Right renal cortex interstitium (tissue), 3 donors: ENCODE data around the gene WNT3. TPM values are rescaled to one million over a fixed set of nuclear protein-coding genes. Genes with fewer than 3 reads are reported as not detected.
"Not testable (repeated sequence)": the region's sequence is repeated elsewhere in the genome, so short reads cannot be mapped to it uniquely, and the experiment has no call there.

Source experiments
- DNase-seq, 3 donors: peaks; one replicate each; pipeline ENCODE4 v3.0.0-alpha.2; 2013; ENCODE audit warnings: low read depth in 3 of 3, low spot score in 2 of 3
- polyA plus RNA-seq, 3 donors: library from polyadenylated mRNA; unstranded; fragments of 120-200 nt; gene quantifications; one replicate each; pipeline ENCODE4 v1.2.1, GENCODE V29; 2013; ENCODE audit not compliant: insufficient read length in 3 of 3

The WNT3 gene
- polyA plus RNA-seq, 3 donors = 1.4 to 2.1 (median 1.4) TPM

DNA sequence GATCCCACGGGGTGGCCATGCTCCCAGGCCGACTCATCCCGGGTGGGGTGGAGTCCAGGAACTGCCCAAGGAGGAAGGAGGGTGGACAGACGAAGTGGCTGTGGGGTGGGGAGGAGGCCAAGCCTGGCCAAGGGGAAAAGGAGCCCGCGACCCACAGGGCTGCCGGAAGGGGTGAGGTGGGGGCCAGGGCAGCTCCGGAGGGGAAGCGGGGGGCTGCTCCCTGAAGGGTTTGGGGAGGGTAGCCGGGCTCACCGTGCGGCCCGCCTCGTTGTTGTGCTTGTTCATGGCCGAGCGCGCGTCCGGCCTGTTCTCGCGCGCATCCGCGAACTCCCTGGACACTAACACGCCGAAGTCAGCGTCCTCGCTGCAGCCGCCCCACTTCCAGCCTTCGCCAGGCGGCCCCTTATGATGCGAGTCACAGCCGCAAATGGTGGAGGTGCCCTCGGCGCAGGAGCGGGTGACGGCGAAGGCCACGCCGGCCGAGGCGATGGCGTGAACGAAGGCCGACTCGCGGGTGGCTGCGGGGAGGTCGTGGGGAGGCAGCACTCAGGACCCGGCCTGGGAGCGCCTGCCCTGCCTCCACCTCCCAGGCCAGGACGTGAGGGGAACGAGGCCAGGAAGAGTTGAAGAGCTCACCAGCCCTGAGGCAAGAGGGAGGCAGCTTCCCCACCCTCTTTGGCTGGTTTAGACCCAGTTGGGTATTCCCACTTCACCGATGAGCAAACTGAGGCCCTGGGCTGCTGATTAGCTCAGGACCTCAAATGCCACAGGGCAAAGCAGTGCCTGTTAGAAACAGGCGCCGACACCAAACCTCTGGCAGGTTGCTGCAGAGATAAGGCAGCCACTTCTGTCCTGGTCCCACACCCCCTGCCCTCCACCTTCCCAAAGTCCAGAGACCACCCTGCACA, 48.7 kb downstream of the WNT3 start:
- DNase-seq = no peak

- DNase-seq = not testable (repeated sequence)
Observed at GRCh38 chr17:46768896-46769295, 49.6 kb downstream of the WNT3 start.

DNA sequence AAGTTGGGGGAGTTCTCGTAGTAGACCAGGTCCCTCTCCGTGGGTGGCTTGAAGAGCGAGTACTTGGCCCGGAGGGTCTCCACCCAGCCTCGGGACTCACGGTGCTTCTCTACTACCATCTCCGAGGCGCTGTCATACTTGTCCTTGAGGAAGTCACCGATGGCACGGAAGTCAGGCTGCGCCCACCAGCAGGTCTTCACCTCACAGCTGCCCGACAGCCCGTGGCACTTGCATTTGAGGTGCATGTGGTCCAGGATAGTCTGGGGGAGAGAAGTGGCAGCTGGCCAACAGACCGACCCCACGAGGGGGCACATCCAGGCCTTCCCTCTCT, 50.0 kb downstream of the WNT3 start:
- DNase-seq = no peak

GRCh38 chr17:46766493-46767491, 51.7 kb downstream of the WNT3 start:
- DNase-seq = no peak

DNA sequence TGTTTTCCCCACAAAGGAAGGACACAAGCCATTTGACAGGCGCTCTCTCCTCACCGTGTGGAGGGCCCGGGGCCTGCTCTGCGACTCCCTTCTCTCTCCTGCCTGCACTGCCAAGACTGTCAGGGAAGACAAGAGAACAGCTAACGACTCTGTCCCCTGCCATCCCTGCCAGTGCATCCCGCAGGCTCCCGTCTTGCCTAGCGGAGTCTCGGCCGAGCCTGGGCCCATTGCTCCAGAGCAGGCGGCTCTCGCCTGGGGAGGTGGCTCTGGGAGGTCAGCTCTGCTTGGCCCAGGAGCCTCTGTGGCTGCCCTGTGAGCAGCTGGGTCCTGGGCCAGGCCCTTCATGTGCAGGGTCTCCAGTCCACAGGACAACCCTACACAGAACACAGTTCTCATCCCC, 53.0 kb downstream of the WNT3 start:
- no peak for DNase-seq

- no peak for DNase-seq
Observed at GRCh38 chr17:46764709-46765401, 53.6 kb downstream of the WNT3 start.

GRCh38 chr17:46764000-46764708, 54.3 kb downstream of the WNT3 start:
- no peak for DNase-seq

DNA sequence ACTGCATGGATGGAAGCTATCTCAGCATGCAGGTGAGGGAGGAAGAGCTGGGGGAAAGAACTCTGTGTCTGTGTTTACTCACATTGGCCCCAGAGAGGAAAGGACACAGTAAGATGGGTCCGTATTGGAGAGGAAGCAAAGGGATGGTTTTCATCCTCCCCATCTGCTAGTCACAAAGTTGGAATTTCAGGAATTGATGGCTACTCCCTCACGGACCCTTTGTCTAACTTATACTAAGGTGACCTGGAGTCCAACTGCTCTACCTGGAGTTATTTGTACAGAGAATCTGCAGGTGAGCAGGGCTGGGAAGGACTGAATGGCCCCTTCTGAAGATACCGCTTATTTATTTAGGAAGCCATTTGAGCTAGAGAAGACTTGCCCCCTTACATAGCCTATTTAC, 55.1 kb downstream of the WNT3 start:
- DNase-seq = no peak

- no peak for DNase-seq
Observed at GRCh38 chr17:46759141-46759540, 59.4 kb downstream of the WNT3 start.

- no peak for DNase-seq
Observed at GRCh38 chr17:46758614-46759013, 59.9 kb downstream of the WNT3 start.

DNA sequence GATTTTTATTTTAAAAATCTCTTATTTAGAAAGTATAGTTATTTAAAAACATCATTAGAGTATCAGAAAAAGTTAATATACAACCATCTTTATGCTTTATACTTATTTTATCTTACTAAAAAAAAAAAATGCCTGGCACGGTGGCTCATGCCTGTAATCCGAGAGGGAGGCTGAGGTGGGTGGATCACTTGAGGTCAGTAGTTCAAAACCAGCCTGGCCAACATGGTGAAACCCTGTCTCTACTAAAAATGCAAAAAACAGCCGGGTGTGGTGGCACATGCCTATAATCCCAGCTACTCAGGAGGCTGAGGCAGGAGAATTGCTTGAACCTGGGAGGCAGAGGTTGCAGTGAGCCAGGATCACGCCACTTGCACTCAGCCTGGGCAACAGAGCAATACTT, 60.9 kb downstream of the WNT3 start:
- DNase-seq = not testable (repeated sequence)

DNA sequence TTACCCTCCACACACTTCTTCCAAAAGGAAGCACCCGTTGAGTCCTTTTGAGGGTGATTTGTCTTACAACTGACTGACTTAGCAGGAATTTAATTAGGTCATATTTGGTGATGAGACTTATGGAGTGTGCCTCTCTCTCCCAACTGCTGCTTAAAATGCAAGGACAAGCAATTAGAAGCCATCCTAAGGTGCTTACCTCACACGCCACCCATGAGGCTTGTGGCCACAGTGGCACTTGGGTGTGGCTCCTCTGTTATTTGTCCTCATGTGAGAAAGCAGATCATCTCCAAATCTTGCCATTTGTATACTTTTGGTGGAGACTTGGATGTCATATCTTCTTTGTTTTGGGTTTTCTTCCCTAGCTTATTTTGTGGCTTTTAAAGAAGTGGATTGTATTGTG, 61.6 kb downstream of the WNT3 start:
- no peak for DNase-seq

- no peak for DNase-seq
Observed at GRCh38 chr17:46756081-46756735, 62.3 kb downstream of the WNT3 start.

GRCh38 chr17:46753776-46754175, 64.7 kb downstream of the WNT3 start:
- no peak for DNase-seq

DNA sequence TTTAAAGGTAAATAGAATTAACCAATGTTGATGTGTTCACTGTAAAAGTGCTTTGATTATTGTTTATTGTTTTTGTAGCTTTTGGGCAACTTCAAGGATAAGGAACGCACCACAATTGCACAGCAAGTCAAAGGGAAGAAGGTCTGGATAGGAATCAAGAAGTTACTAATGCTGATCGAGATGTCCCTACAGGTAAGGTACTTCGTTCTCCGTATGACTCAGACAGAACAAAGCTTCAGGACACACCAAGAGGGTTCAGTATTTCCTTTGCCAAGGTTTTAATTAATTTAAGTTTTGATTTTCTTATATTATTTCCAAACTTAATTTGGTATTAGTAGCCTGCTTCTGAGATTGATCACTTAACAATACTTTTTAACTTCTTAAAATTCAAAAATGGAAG, 67.1 kb downstream of the WNT3 start:
- DNase-seq = no peak

- no peak for DNase-seq
Observed at GRCh38 chr17:46745376-46745775, 73.1 kb downstream of the WNT3 start.

DNA sequence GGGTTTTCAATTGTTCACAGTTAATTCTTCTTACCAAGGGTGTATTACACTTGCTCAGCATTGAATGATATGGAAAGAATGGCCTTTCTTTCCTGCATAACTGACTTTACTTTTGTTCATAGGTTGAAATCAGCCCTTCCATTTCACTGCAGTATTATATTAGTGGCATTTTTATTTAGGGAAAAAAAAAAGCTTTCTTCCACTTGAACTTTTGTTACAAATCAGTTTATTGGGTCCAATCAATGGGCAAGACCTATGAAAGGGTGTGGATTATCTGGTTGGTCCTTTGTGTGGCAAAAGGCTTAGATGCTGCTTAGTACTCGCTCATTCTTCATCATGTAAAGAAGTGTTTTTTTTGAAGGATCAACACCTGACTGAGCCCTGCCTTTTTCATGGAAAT, 74.1 kb downstream of the WNT3 start:
- no peak for DNase-seq

DNA sequence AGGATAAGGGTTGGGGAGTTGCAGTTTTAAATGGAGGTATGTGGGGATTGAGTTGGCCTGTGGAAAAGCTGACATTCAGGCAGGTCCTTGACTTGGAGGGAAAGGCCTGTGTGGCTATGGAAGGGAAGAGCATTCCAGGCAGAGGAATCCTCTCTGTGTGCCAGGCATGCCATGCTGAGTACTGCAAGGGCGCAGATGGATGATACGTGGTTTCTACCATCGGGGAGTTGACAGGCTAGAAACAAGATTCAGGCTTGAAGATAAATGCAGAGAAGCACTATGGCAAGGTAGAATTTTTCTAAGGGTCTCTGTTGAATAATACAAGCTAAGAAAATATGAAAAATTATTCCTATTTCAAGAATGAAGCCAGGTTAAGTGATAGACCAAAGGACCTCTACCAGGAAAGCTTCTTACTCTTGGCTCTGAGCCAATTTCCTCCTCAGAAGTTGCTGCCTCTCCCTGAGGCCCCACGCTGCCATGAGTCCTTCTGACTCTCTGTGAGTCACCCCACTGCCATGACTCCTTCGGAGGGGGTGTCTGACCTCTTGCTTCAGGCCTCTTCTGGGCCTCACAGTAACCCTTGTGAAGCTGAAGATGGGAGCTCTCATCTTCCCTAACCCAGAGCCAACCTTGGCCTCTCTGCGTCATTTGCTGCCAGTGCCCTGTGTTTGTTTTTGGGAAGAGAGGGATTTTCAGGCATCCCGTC, 75.8 kb downstream of the WNT3 start:
- DNase-seq = no peak

DNA sequence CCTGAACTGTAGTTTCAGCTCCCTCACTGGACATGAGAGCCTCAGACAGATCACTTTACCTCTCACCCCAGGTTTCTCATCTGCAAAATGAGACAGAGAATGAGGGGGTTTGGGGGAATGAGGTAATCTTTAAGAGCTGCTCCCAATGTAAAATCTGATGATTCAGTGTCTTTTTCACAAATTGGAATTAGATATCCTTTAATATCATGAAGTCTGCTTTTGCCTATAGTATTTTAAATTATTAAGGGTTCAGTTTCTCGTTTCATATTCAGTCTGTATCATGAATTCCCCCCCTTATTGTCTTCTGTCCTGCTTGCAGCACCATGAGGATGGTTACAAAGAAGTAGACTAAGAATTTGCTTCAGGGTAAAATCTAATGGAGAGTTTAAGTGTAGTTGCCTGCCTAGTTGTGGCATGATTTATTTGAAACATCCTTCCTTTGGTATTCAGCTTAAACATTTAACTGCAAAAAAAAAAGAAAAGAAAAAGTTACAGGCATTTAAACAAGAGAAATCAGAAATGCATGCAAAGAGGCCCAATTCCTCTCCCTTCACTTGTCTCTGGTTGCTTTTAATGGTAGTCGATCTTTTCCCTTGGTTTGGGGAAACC, 77.3 kb downstream of the WNT3 start:
- no peak for DNase-seq
